ENCODE measurements around the gene METAP1D.

METAP1D gene

DNA sequence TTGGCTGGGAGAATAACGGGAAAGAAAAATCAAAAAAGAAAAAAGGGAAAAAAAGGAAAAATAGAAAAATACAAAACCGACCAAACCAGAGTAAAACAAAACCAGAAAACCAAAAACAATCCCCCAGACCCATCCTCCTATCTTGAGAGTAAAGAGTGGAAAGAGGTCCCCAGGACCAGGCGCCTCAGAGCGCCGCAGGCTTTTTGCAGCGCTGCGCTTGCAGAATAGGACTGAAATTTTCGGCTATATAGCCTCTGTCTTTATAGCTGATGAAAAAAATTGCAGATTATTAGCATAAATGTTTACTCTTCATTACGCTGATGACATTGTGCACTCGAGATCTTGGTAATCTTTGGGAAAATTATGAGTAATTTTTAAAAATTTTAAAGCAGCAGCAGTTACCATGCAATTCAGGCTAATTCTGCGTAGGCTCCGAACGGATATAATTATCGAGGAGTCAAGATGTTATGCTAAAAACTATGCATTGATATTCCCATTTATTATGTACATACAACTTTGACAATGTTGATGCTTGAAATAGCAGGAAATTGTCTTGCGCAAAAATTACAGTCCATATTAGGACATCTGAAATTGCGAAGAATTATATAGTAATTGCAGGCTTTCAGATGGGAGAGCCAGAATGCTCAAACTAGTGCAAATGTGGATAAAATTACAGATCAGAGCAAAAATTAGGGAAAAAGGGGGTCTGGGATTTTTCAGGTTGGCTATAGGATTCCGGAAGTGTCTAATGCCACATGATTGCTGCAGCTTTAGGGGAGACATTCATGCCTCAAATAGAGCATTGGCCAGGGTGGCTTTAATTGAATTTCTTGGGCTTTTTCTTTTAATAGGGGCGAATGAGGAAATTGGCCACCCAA lies 93.9 kb downstream of the METAP1D start:
- no peak for DNase-seq

DNA sequence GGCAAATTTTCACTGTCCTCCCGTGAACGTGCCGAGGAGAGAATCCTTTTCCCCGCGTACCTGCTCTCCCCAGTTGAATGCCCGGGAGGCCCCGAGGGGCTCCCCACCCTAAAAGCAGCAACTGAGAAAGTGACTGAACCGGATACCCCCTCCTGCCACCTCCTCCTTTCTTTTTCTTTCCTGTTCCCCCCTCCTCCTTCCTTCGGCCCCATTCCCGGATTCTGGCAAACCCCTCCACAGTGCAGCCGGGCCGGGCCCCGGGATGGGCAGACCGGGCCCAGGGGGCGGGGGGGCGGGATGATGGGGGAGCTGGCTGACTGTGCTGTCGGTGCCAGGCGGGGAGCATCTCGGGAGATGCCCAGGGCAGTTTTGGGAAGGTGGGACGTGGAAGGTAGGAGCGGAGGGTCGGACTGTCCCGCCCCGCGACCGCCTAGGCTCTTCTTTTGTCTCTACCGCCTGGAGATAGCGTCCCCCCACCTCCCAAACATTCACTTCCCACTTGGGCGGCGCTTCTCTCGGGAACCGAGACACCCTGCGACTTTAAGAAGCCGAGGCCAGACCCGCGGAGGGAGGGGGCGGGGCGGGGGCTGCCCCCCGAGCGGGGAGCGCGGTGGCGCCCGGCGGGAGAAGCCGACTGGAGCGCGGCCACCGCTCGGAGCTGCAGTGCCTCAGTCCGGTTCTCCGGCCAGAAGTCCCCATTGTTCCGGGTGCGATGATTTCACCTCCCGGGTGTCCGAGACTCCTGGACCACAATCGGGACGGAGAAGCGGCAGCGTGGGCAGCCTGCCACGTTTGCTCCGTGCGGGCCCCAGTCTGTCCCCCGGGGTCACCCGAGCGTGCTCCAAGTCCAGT lies 94.8 kb downstream of the METAP1D start:
- no peak for DNase-seq

DNA sequence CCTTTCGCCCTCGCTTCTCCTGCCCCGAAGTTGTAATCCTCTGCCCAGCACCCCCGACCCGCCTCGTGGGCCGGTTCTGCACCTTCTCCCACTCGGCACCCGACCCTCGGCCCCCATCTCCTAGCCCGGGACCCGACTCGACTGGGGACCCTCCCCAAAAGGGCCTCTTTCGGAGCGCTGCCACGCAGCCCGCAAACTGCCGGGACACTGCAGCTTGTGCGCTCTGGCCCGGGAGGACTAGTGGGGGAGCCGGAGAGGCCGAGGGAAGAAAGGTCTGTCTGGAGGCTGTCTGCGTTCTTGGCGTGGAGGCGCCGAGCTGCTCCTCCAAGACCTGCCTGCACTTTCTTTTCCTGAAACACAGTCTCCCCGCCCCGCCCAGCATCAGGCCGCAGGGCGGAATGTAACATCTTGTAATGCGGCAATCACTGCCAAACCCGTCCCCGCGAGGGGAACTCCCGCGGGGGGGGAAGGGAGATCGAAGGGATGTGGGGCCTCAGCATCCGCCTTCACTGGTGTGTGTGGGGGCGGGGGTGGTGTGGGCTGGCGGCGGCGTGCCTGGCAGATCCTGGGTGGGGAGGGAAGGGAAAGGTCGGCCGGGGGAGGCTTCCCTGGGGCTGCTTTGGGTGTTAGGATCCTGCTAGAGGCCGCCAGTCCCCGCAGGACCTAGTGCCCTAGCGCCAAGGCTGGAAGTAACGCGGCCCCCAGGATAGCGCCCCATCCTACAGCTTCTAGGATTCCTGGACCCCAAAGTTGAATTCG lies 95.6 kb downstream of the METAP1D start:
- peak; percentile 89 for DNase-seq

DNA sequence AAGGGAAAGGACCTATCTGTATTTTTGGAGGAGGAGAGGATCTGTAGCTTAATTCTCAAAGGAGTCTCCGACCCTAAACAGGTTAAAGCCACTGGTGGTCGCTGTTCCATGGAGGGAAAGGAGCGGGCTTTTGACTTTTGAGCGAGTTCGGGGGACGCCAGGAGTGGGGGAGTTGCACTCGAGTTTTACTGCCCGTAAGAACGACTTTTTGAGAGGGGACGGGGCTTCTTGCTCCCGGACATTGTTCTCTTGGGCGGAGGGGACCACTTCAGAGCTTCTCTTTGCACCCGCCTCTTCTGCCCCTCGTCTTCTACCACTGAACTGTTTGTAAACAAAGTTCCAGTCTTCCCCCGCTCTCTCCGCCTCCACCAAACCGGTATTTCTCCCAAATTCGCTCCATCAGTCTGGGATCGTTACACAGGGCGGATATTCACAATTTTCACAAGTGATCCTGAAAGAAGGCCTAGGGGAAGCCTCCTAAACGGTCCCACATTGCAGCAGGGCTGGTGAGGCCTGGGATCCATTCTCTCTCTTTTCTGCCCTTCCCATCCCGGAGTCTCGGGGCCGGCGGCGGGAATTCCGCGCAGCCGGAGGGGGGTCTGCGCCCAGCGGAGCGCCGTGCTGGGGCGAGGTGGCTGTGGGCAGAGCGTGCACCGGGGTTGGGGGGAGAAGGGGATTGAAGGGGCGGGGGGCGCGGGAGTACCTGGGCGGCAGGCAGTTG lies 96.3 kb downstream of the METAP1D start:
- no peak for DNase-seq

DNA sequence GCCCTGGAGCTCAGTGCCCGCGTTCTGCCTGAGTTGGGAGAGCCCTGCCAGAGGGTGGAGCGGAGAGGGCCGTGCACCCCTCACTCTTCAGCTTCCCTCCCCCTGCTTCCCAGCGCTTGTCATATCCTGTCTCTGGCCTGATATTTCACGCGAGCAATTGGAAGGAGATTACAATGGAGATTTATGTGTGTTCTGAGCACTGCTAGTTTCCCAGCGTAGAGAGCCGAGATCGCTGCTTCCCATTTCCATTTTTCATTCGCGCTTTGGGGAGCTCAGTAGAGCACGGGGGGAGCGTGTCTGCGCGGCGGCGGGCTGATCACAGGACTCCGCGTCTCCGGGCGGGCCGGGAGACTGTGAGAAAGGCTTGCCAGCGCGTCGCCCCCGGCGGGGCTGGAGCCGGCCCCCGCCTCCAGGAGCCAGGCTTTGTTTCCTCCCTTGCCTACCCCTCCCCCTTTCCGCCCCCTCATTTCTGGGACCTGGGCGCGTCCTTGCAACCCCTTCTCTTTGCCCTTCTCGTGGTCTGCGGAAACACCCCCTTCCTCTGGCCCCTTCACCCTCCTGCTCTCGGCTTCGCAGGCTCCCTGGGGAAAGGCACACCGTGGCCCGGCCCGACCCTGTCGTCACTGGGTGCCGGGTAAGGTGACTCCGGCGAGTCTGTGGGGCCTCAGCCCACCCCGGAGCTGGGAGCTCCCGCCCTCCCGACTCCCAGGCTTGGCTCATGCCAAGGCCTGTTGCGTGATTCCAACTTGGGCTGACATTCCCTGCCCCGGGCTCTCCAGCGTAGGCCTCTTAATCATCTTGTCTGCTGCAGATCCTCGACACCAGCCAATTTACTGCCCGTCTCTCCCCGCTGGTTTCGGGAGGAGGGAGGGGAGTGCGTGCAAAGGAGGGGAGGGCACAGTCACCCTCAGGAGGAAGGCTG lies 97.1 kb downstream of the METAP1D start:
- DNase-seq = peak; percentile 85

DNA sequence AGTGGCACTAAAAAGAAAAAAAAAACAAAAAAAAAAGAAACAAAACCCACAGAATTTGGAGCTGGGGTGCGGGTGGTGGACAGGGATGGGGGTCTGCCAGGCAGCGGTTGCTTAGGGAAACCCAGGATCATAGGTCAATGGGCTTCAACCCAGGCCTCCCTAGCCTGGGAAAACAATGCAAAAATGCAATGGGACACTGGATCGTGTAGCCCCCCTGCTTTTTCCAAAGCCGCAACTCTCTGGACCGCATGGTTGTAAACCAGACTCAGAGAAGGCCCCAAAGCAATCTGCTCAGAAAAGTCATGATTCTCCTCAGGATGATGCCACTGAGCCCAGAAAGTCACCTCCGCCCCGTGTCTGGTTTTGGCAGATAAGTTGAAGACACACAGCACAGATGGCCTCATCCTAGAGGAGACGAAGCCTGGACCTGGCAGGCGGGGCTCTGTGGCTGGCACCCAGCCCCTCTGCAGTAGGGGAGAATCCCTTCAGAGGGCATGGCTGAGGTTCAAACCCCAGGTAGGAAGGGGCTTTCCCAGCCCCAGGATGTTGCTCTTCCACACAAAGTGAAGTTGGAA lies 97.9 kb downstream of the METAP1D start:
- DNase-seq = no peak

DNA sequence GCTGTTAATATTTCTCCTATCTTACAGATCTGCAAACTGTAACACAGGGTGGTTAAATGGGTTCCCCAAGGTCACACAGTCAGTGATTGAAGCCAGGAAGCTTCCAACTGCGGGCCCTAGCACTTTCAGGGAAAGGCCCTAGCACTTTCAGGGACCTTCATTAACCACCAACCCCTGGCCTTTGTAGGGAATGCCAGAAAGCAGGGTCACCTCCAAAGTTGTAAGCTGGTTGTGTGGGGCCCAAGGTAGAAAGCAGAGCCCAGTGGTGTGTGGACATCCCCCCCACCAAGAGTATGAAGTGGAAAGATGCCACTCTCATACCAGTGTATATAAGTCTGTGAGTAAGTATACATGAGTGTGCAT lies 98.5 kb downstream of the METAP1D start:
- DNase-seq = no peak

DNA sequence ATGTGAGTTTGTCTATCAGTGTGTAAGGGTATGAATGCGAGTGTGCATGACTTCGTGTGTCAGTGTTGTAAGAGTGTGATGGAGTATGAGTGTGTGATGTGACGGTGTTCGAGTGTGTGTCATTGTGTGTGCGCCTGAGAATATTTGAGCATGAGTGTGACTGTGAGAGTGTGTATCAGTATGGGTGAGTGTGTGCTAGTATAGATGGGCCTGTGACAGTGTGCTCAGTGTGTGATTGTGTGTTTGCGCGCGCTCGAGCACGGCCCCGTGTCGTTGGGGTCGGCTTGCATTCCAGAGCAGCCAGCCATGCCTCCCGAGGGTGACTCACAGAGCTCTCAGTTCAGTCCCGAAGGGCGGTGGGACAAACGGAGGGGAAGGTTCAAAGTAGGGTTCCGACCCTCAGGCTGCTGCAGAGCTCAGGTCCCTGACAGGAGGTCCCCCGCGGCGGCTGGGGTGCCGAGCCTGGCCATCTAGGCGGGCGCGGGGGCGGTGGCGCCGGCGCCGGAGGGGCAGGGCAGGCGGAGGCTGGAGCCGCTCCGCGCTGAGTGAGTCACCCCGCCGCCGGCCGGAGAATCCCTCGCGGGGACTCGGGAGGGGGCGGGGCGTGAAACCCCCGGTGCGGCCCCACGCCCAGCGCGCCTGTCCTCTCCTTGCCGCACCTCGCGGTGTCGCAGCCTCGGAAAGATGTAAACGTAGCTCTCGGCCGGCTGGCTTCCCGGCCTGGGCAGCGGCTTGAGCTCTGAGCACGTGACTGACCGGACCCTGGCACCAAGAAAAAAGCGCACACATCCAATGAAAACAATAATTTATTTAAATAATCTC lies 99.1 kb downstream of the METAP1D start:
- peak; percentile 85 for DNase-seq

DNA sequence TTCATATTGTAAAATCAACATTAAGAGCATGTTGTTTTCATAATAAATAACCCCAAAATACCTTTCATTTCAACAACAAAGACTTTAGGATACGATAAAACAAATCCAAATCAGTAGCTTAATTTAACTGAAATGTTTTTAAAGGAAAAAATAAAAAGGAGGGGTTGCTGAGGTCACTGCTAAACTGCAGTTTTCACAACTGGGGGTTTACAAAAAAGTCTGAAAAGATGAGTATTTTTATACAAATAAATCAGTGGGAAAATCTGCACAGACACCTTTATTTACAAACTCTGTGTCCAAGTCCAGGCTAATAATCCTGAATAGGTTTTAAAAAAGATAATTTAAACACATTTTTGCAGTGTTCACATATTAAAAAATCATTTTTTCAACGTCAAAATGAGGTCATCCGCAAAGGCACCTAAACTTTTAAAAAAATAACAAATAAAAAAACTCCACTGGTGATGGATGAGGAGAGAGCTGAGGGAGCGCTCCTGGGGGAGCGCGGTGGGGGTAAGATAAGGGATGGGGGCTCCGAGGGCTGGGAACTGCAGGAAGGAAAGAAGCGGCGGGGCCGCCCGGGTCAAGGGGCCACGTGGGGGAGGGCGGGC lies 99.8 kb downstream of the METAP1D start:
- no peak for DNase-seq

DNA sequence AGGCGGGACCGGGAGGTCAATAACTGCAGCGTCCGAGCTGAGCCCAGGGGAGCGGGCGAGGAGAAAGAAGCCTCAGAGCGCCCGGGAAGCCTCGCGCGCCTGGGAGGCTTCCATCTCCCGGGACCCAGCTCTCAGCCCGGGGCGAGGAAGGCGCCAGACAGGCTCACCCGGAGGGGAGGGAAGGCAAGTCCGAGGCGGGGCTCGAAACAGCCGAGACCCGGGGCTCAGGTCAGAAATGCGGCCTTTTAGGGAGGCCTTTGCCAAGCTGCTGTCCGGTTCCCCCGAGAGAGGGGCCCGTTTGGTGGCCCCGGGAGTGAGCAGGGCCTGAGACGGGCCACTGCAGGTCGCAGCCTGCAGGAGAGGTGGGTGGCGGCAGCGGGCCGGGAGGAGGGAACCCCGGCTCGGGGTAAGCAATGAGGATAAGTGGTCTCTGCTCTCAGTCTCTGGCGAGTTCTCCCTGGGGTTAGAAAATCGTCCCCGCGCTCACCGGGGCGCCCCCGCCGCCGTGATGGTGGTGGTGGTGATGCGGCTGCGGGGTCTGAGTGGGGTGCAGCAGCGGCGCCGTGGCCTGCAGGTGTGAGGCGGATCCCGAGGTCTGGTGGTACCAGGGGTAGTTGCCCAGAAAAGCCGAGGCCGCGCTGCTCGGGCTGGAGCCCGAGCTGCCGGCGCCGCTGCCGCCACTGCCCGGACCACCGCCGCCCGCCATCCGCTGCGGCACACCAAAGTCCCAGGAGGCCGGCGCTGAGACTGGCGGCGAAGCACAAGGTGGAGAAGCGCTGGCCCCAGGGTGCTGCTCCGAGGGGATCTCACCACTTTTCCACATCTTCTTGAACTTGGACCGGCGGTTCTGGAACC lies 100.6 kb downstream of the METAP1D start:
- no peak for DNase-seq

DNA sequence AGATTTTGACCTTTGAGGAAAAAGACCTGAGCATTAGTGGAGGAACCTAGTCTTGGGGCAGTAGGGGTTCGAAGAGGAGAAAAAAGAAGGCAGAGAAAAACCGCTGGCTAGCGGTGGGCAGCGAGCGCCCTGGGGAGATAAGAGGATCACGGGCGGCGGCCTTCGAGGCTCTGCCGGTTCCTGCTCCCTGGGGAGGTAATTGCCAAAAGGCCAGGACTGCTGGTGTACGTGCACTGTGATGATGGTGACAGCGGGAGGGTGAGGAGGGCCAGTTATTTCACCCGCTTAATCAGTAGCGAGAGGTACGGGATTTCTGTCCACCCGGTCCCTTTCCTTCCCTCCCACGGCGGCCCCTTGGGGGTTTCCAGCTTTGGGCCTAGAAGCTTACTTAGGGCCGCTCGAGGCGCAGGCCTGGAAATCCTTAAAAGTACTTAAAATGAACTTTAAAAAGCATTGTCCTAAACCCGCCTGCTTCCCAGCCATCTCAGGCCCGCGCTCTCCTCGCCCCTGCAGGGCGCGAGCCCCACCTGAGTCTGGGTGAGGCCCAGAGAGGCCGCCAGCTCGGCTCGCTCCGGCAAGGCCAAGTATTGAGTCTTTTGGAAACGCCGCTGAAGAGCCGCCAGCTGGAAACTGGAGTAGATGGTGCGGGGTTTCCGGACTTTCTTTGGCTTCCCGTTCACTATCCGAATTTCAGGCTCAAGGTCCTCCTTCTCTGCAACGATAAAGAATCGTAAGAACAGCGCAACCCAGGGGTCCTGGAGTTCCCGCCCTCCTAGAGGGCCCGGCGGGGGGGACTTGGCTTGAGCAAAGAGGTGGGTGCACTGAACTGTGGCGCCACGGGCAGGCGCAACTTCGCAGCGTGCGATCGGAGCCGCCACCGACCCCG lies 101.4 kb downstream of the METAP1D start:
- no peak for DNase-seq

DNA sequence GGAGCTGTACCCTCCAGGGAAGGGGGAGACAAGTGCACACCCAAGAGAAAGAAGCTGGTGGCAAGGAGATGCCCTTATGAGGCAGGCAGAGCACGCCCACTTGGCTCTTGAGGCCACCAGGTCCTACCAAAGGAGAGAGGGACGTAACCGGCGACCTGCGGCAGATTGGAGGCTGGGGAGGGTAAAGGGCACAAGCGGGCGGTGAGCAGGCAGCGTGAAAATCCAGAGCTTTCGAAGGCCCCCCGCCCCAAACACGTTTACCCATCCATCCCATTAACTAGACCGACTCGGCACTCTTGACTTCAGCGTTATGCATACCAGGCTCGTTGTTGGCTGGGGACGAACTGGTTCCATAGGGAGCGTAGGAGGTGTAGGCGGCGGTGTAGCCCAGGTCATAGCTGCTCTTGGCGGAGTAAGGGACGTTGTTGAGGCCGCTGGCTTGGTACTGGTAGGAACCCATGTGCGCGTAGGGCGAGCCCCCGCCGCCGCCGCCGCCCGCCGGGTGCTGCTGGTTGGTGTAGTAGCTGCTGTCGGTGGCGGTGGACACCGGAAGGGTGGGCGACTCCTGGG lies 102.2 kb downstream of the METAP1D start:
- DNase-seq = no peak

DNA sequence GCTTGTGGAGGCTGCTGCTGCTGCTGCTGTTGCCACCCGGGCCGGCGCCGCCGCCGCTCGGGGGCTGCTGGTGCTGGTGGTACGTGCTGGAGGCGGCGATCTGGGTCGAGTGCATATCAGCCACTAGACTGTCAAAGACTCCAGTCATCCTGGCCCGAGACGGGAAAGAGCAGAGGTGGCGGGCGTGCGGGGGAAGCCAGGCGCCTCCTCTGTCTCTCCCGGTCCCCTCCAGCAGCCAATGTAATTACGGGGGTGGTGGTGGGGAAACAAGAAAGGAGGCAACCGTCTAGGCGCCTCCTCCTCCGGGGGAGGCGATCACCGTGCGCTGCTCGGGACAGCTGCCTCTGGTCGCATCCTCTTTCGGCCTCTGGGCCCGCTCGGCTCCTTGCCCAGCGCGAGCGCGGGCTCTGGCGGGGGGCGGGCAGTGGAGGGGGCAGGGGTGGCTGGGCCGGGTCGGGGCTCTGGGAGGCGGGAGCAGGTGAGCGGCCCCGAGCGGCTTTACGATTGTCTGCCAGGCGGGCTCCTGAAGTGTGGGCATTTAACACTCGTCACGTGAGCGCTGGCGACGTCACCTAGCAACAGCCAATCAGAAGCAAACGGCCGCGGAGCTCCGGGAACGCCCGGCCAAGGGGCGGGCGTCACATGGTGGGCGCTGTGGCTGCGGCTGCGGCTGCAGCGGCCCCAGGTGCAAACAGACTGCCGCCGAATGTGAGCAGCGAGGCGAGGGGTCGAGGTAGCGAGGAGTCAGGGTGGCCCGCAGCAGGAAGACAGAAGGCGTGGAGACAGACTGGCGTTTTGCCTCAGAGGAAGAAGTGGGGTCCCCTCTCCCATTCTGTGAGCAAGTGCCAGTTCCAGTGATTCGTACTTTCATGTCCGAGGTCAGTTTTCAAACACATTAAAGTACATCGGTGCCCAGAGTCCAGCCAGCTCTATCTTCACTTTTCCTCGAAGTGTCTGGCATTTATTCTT lies 102.9 kb downstream of the METAP1D start, which contains the start of gene DLX2:
Gene DLX2 (minus strand): TSS at position 510 of the 969 bp plus-strand sequence. CDS start 362 bp downstream, at position 148.
- DNase-seq = peak; percentile 92

DNA sequence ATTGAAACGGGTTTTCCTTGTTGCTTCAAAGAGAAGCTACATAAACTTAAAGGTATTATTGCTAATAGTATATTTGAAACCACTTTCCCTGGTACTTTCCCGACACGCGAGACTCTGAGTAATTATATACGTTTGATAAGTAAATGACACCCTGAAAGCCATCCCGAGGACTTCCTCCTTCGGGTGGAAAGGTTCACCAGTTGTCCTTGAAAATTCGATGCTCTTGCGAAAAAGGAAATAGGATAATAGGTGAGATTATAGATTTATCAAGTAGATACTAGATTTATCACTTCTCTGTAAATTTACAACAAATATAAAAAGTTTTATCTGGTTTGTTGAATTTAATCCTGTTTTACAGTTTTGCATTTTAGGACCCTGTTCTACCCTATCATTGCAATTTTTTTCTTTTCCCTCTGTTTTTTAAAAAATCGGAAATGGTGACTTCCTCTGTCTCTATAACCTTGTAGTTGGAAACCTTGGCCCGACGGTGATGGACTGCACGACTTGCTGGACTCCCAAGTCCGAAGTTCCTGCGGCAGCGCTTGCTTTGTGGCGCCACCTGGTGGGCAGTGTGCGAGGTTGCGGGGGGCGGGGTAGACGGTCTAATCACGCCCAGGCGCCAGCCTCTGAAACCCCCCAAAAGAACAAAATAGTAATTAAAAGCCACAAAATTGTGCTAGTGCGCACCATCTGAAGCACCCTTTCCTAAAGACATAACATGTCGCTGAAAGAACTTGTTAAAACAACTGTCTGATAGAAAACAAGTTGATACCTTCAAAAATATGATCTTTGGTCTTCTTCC lies 103.9 kb downstream of the METAP1D start:
- peak; percentile 80 for DNase-seq

All from fibroblast of skin of right quadriceps (primary cell).